Ishikawa (cell line): ENCODE results near the gene SCN4B.

Source experiments
- CEBPB ChIP-seq: IDR thresholded peaks from 2 replicates; pipeline ENCODE4 v1.6.1; 2012
- CREB1 ChIP-seq: IDR thresholded peaks from 2 replicates; pipeline ENCODE4 v1.6.1; 2012; ENCODE audit warnings: low read depth
- EGR1 ChIP-seq: IDR thresholded peaks from 2 replicates; pipeline ENCODE4 v1.6.1; 2012
- EP300 ChIP-seq: IDR thresholded peaks from 2 replicates; pipeline ENCODE4 v1.6.1; 2012; ENCODE audit warnings: borderline replicate concordance
- FOXM1 ChIP-seq: IDR thresholded peaks from 2 replicates; pipeline ENCODE4 v1.6.1; 2012; ENCODE audit warnings: low read depth, borderline replicate concordance
- NFIC ChIP-seq: IDR thresholded peaks from 2 replicates; pipeline ENCODE4 v1.6.1; 2012
- RAD21 ChIP-seq: IDR thresholded peaks from 2 replicates; pipeline ENCODE4 v1.6.1; 2012; ENCODE audit warnings: low read depth
- TAF1 ChIP-seq: IDR thresholded peaks from 2 replicates; pipeline ENCODE4 v1.6.1; 2012; ENCODE audit warnings: low read depth, mild to moderate bottlenecking
- TCF12 ChIP-seq: IDR thresholded peaks from 2 replicates; pipeline ENCODE4 v1.6.1; 2012; ENCODE audit warnings: low read depth
- TEAD4 ChIP-seq: IDR thresholded peaks from 2 replicates; pipeline ENCODE4 v1.6.1; 2012
- YY1 ChIP-seq: IDR thresholded peaks from 2 replicates; pipeline ENCODE4 v1.6.1; 2012; ENCODE audit warnings: low read depth
- ZBTB7A ChIP-seq: IDR thresholded peaks from 2 replicates; pipeline ENCODE4 v1.6.1; 2012; ENCODE audit warnings: low read depth
- TF ChIP-seq, protein P1 (sequence below): IDR thresholded peaks from 2 replicates; pipeline ENCODE4 v1.6.1; 2012; ENCODE audit warnings: low read depth, mild to moderate bottlenecking
- TF ChIP-seq, protein P2 (sequence below): IDR thresholded peaks from 2 replicates; pipeline ENCODE4 v1.6.1; 2012
- TF ChIP-seq, protein P3 (sequence below): IDR thresholded peaks from 2 replicates; pipeline ENCODE4 v1.6.1; 2012

The SCN4B gene

DNA sequence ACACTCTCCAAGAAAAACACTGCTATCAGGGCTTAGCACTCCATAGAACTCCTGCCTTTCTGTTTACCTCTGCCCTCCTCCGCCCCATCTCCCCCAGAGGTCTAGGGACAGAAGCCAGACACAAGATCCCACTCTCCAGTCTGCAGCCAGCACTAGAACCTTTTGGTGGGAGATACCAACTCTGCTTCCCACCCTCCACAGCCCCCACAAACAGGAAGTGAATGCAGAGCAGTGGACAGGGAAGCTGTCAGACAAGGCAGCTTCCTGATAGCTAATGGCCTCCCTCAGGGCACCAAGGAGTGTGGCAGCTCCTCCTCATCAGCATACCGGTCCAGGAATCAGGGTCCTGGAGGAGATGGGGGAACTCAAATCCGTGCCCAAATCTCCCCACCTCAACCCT lies 5.1 kb downstream of the SCN4B start:
- TF ChIP-seq ZBTB7A = no peak
- no peak for TF ChIP-seq TEAD4
- TF ChIP-seq FOXM1 = no peak
- TF ChIP-seq EGR1 = no peak
- no peak for TF ChIP-seq NFIC
- no peak for TF ChIP-seq RAD21

DNA sequence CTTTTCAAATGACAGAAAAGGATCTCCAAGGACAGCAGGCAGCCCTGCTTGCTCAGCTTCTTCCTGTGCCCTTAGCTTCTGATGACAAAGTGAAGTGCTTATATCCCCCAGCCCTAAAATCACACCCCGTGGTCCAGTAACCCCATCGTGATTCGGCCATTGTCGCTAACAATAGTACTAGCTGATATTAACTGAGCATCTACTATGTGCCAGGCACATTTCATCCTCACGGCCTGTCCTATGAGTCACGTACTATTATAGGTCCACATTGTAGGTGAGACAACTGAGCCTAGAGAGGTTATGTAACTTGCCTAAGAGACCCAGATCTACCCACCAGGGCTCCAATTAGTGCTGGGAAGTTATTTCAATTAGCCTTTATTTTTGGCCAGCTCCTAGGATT lies 6.1 kb downstream of the SCN4B start:
- TF ChIP-seq CREB1 (no peak), YY1 (no peak), EP300 (no peak), NFIC (no peak)
- TF ChIP-seq, protein P1, sequence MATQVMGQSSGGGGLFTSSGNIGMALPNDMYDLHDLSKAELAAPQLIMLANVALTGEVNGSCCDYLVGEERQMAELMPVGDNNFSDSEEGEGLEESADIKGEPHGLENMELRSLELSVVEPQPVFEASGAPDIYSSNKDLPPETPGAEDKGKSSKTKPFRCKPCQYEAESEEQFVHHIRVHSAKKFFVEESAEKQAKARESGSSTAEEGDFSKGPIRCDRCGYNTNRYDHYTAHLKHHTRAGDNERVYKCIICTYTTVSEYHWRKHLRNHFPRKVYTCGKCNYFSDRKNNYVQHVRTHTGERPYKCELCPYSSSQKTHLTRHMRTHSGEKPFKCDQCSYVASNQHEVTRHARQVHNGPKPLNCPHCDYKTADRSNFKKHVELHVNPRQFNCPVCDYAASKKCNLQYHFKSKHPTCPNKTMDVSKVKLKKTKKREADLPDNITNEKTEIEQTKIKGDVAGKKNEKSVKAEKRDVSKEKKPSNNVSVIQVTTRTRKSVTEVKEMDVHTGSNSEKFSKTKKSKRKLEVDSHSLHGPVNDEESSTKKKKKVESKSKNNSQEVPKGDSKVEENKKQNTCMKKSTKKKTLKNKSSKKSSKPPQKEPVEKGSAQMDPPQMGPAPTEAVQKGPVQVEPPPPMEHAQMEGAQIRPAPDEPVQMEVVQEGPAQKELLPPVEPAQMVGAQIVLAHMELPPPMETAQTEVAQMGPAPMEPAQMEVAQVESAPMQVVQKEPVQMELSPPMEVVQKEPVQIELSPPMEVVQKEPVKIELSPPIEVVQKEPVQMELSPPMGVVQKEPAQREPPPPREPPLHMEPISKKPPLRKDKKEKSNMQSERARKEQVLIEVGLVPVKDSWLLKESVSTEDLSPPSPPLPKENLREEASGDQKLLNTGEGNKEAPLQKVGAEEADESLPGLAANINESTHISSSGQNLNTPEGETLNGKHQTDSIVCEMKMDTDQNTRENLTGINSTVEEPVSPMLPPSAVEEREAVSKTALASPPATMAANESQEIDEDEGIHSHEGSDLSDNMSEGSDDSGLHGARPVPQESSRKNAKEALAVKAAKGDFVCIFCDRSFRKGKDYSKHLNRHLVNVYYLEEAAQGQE = no peak

DNA sequence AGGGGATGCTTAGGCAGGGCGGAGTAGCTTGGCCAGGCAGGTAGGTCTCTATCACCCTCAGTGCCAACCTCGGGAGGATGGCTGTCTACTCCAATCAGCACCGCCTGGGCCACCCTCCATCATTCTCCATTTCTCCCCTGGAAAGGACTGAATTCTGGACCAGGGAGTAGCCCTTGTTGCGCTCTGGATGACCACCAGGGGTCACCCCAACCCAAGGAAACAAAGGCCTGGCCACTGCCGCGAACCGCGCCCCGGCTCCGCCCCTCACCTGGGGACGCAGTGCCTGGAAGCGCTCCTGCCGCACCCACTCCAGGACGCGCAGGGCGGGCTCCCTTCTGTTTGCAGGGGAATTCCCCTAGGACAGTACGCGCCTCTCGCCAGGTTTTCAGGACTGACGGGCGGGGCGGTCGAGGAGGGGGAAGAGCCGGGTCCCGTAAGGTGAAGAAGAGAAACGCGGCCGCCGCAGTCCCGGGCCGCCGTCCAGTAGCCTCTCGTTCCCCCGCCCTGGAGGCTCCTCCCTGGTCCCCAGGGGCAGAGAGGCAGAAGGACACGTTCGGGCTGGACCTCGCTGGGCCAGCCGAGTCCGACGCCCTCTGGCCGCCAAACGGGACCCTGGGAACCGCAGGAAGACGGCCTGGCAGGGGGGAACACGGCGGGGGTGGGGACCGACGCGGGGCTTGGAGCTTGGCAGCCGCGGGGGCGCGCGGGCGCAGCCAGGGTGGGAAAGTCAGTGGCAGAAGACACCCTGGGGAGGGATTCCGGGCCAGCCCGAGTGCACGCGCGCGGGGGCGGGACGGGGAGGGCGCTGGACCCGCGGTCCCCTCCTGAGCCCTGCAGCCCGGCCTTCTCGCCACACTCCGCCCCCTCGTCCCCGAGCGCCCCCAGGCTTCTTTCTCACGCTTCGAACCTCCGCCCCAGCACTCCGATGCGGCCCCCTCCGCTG lies 7.1 kb downstream of the SCN4B start:
- TF ChIP-seq NFIC (no peak), YY1 (0 out of 2 replicates have a peak, but pooled peaks have one; percentile 35), TAF1 (no peak), ZBTB7A (no peak), CEBPB (no peak), RAD21 (peak; percentile 96), EGR1 (peak; percentile 44; the same call in 1 of the 2 replicates), CREB1 (no peak), FOXM1 (no peak), TCF12 (peak; percentile 44; the same call in 1 of the 2 replicates), EP300 (peak; percentile 27; the same call in 1 of the 2 replicates), TEAD4 (no peak)
- TF ChIP-seq, protein P2, sequence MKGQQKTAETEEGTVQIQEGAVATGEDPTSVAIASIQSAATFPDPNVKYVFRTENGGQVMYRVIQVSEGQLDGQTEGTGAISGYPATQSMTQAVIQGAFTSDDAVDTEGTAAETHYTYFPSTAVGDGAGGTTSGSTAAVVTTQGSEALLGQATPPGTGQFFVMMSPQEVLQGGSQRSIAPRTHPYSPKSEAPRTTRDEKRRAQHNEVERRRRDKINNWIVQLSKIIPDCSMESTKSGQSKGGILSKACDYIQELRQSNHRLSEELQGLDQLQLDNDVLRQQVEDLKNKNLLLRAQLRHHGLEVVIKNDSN = no peak
- TF ChIP-seq, protein P3, sequence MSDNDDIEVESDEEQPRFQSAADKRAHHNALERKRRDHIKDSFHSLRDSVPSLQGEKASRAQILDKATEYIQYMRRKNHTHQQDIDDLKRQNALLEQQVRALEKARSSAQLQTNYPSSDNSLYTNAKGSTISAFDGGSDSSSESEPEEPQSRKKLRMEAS = peak; percentile 39; the same call in 1 of the 2 replicates
- TF ChIP-seq, protein P1 = no peak

DNA sequence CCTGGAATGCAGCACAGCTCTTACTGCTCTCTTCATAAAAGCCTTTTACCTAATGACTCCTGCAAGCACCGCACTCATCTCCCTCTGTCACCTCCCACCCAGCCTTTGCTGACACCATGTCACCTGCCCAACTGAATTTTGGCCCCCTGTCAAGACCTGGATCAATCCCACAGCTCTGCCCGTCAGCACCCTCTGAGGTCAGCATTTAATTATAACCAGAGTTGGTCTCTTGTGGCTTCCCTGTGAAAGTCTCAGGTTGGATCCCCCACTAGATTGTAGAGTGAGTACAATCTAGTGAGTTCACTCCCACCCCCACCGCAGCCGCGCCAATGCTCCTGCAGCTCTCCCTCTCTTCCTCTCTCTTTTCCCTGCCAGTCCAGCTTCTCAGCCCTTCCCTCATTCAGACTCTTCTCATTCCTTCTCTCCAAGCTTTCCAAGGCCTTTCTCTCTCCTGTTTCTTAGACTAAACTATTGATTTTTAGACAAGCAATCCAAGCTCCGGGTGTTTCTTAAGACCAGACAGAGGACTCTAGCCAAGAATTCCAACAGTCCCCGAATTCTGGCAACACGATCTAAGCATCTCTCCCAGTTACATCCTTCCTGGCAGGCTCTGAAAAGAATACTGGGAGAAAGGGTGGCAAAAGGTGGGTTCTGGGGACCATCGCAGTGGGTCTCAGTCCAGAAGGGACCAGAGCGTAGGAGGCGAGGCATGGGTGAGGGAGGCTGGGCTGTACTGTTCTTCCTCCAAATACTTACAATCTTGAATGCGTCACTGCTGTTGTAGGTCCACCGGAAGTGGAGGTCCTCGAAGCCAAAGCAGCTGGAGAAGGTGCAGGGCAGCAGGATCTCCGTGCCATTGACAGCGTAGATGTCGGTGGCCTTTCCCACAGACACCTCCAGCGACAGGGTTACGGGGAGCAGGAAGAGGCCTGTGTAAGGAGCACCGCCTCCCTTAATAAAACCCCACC lies 8.0 kb downstream of the SCN4B start:
- TF ChIP-seq, protein P1 = no peak
- TF ChIP-seq NFIC (no peak), YY1 (no peak), TAF1 (no peak), EGR1 (no peak)
